ENCODE data around the gene PPARD. TPM values are rescaled to one million over a fixed set of nuclear protein-coding genes. Genes with fewer than 3 reads are reported as not detected.

The PPARD gene
- total and polyA plus RNA-seq, 2 of the 13 experiments (the other 11 are each of a cell fraction or from before 2014, with no cell fraction given) = 6.1 to 13.3 TPM

- TF ChIP-seq RFXAP (CRISPR knock-in tag; IDR thresholded peaks at IDR 0.05; ENCODE audit: borderline replicate concordance) (peak; percentile 60; the same call in 1 of the 2 replicates), U2AF1 (optimal IDR thresholded peaks at IDR 0.05; ENCODE audit: low read depth, low read length) (no peak), ZNF777 (CRISPR knock-in tag; IDR thresholded peaks at IDR 0.05) (peak; percentile 87), SALL1 (CRISPR knock-in tag; IDR thresholded peaks at IDR 0.05) (peak; percentile 89), GPN1 (CRISPR knock-in tag; IDR thresholded peaks at IDR 0.05; ENCODE audit: borderline replicate concordance) (no peak), SRSF9 (IDR thresholded peaks at IDR 0.05; ENCODE audit: borderline replicate concordance, insufficient read depth, low read depth, low read length, poor library complexity, severe bottlenecking) (no peak), HIVEP1 (CRISPR knock-in tag; IDR thresholded peaks at IDR 0.05) (no peak), RBM39 (IDR thresholded peaks at IDR 0.05; ENCODE audit: low read depth, low read length, poor library complexity, severe bottlenecking) (peak; percentile 80), ELF3 (CRISPR knock-in tag; IDR thresholded peaks at IDR 0.05) (peak; percentile 63), CEBPB (IDR thresholded peaks at IDR 0.05; ENCODE audit: borderline replicate concordance, low read depth, low read length) (no peak), RAD51 (IDR thresholded peaks at IDR 0.05; ENCODE audit: borderline replicate concordance) (no peak), KMT2B (CRISPR knock-in tag; IDR thresholded peaks at IDR 0.05) (peak; percentile 77; the same call in 1 of the 2 replicates), ETV6 (CRISPR knock-in tag; conservative IDR thresholded peaks at IDR 0.05) (0 out of 2 replicates have a peak, but pooled peaks have one; percentile 64), SKIL (CRISPR knock-in tag; IDR thresholded peaks at IDR 0.05; ENCODE audit: borderline replicate concordance) (no peak), ZFP62 (CRISPR knock-in tag; IDR thresholded peaks at IDR 0.05) (no peak), HNF4A (CRISPR knock-in tag; IDR thresholded peaks at IDR 0.05) (peak; percentile 45; the same call in 1 of the 2 replicates), CEBPG (CRISPR knock-in tag; IDR thresholded peaks at IDR 0.05) (peak; percentile 51), ZNF143 (CRISPR knock-in tag; IDR thresholded peaks at IDR 0.05) (peak; percentile 44), KLF6 (CRISPR knock-in tag; IDR thresholded peaks at IDR 0.05) (peak; percentile 72), STAT5B (CRISPR knock-in tag; IDR thresholded peaks at IDR 0.05) (no peak), SETDB1 (CRISPR knock-in tag; IDR thresholded peaks at IDR 0.05; ENCODE audit: borderline replicate concordance) (no peak), MLXIP (CRISPR knock-in tag; IDR thresholded peaks at IDR 0.05; ENCODE audit: borderline replicate concordance) (no peak; the same call in 1 of the 2 replicates), ZNF282 (IDR thresholded peaks at IDR 0.05; ENCODE audit: partially characterized antibody) (no peak)
- TF ChIP-seq, protein P1, sequence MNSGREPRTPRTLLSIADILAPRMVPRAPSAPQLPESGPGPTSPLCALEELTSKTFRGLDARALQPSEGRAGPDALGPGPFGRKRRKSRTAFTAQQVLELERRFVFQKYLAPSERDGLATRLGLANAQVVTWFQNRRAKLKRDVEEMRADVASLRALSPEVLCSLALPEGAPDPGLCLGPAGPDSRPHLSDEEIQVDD (CRISPR knock-in tag; IDR thresholded peaks at IDR 0.05; ENCODE audit: borderline replicate concordance) = no peak
- TF ChIP-seq, protein P2, sequence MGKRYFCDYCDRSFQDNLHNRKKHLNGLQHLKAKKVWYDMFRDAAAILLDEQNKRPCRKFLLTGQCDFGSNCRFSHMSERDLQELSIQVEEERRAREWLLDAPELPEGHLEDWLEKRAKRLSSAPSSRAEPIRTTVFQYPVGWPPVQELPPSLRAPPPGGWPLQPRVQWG (CRISPR knock-in tag; IDR thresholded peaks at IDR 0.05; ENCODE audit: borderline replicate concordance, low read depth) = no peak
Measured at GRCh38 chr6:35452183-35453090, 110.1 kb downstream of the PPARD start, which contains the start of gene FANCE (continued).

All from HepG2 (cell line).